SU-DHL-6 (cell line): ENCODE measurements around the gene ZMYM2.

Experiments
- CTCF ChIP-seq: fragments of 200-600 bp; sonication (generic); IDR thresholded peaks from one replicate; pipeline ENCODE4 v1.5.1; 2017; ENCODE audit warnings: antibody characterized with exemption, mild to moderate bottlenecking, low read length, moderate library complexity; ENCODE audit not compliant: insufficient read depth, poor library complexity, severe bottlenecking
- EZH2phosphoT487 ChIP-seq: fragments of 200-600 bp; sonication (generic), shearing (Covaris generic); conservative IDR thresholded peaks from 2 replicates; pipeline ENCODE4 v1.6.1; 2018; ENCODE audit warnings: mild to moderate bottlenecking, antibody characterized with exemption, low read length, moderate library complexity, mixed read lengths

DNA sequence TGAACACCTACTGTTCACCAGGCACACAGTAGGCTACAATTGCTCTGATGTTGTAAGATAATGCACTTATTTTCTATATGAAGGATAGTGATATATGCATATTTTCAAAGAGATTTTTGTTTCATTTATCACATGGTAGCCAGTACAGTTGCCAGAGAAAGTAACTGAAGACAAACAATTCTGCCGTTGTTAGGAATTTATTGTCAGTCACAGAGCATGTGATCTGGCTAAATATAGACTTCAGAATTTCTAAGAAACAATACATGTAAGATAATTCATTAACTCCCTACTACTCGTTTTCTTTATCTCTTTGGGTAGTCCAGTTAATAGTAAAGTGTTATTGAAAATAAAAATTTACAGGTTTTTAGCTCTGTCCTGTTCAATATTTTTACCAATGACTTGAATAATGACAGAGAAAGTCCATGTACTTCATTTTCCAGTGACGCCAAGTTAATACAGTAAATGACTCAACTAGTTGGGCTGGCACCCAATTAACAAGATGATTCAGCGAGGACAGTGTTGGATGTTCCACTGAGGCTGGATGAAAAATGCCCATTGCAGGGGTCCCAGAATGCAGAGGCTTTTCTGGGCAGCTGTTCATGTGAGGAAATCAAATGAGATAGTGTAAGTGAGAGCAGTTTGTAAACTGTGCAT lies 166.7 kb downstream of the ZMYM2 start:
- TF ChIP-seq CTCF (no peak), EZH2phosphoT487 (no peak)
